GM21528 (cell line): ENCODE measurements around the gene ADM2.
"Not testable (repeated sequence)": the region's sequence is repeated elsewhere in the genome, so short reads cannot be mapped to it uniquely, and the experiment has no call there.

ENCODE experiments used
- ATAC-seq: cut with Tn5 transposase; IDR thresholded peaks from one replicate; pipeline ENCODE4 v1.9.1; 2021; ENCODE audit warnings: mild to moderate bottlenecking, moderate library complexity; ENCODE audit not compliant: unreplicated experiment, low FRiP score

ADM2 gene

DNA sequence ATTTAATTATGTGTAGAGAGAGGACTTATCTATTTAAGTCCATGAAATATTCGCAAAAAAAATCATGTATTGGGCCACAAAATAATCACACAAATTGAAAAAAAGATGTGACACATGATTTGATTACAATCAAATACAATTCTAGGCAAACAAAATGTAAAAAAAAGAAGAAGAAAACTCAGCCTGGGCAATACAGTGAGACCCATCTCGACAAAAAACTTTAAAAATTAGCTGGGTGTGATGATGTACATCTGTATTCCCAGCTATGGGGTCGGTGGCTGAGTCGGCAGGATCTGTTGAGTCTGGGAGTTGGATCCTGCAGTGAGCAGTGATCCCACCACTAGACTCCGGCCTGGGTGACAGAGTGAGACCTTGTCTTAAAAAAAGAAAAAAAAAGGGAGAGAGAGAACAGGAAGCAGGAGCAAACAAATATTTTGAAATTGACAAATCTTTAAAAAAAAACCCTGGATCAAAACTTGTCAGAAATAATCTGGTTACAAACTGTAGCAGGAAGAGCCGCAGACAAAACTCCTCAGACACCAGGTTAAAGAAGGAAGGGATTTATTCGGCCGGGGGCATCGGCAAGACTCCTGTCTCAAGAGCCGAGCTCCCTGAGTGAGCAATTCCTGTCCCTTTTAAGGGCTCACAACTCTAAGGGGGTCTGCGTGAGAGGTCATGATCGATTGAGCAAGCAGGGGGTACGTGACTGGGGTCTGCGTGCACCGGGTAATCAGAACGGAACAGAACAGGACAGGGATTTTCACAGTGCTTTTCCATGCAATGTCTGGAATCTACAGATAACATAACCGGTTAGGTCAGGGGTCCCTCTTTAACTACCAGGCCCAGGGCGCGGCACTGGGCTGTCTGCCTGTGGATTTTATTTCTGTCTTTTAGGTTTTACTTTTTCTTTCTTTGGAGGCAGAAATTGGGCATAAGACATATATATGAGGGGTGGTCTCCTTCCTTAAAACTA, 51.8 kb downstream of the ADM2 start:
- ATAC-seq = no peak

- not testable (repeated sequence) for ATAC-seq
These were observed 52.7 kb downstream of the ADM2 start for GRCh38 chr22:50533856-50534711.

GRCh38 chr22:50535113-50535512, 53.8 kb downstream of the ADM2 start:
- no peak for ATAC-seq
